ENCODE data around the gene SLC37A3.

The SLC37A3 gene

DNA sequence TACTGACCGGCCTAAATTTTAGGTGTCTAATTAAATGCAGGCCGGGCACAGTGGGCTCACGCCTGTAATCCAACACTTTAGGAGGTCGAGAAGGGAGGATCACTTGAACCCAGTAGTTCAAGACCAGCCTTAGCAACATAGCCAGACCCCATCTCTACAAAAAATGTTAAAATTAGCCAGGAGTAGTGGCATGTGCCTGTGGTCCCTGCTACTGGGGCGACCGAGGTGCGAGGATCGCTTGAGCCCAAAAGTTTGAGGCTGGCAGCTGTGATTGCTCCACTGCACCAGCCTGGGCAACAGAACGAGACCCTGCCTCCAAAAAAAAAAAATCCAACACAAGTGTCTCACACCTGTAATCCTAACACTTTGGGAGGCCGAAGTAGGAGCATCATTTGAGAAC lies 491 bp upstream of the SLC37A3 start:
- DNase-seq: no peak

DNA sequence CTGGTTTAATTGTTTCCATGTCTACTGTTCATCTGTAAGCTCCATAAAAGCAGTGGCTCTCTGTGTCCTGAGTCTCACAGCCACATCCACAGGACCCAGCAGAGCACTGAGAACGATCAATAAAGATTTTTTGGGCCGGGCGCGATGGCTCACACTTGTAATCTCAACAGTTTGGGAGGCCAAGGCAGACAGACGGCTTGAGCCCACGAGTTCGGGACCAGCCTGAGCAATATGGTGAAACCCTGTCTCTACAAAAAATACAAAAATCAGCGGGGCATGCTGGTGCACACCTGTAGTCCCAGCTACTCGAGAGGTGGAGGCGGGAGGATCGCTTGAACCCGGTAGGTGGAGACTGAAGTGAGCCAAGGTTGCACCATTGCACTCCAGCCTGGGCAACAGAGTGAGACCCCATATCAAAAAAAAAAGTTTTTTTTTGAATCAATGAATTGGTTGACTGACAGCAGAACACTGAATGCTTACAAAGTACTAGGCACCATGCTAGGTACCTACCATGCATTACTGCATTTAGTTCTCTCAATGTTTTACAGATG lies 4.5 kb downstream of the SLC37A3 start:
- DNase-seq: no peak

DNA sequence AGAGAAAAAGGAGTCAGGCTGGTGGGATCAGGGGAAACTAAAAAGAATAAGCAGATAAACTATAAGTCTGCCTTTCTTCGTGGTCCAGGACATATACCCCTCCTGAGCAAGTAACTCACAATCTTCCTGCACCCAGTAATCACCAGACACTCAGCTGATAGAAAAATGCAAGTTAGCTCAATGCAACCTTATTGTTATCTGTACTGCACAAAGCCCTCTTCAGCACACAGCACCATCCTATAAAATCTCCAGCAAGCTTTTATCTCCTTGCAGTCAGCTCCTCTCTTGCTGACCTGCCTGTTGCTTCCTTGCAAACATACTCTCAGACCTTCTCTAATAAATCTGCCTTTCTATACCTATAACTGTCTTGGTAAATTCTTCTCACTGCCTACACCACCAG lies 6.7 kb downstream of the SLC37A3 start:
- no peak for DNase-seq

DNA sequence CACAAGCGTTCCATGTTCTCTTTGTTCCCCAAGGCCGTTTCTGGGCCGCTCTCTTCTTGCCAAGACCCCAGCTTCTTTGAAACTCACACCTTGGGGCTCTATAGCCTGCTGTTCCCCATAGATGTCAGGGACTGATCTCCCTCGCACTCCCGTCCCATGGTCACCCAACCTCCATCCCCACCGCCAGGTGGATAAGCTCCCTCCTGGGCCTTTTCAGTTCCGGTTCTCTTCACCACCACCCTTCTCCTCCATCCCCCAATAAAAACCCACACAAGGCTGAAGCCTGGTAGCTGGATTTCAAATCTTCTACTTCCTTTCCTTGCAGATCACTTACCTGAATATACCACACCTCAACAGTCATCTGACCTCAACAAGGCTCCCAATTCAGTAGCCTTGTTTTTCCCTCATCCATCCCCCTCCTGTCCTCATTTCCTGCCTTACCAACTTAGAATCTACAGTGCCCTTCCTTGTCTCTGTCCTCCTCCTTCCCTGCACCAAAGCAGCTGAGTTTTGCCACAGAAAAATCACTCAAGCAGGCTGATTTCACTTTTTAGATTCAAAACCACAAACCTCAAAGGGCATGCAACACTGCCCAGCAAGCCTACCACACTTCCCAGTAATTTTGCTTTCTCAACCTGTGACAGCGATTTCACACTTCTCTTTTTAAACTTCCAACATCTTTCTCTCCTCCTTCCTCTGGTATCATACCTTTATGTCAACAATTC lies 7.7 kb downstream of the SLC37A3 start:
- DNase-seq: no peak

DNA sequence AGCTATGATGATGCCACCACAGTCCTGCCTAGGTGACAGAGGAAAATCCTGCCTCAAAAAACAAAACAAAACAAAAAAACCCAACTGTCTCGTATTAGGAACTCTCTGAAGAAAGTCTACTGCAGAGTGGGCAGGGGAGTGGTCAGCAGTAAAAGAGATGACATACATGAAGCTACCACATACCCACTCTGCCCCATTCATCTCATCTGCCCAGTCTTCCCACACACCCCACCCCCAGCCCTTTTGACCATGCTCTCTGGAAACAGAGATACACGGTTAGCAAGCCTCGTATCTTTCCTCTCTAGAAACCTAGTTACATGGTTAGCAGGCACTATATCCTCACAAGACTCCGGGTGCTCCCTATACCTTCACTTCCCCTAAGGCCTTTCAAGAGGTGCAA lies 8.3 kb downstream of the SLC37A3 start:
- no peak for DNase-seq

DNA sequence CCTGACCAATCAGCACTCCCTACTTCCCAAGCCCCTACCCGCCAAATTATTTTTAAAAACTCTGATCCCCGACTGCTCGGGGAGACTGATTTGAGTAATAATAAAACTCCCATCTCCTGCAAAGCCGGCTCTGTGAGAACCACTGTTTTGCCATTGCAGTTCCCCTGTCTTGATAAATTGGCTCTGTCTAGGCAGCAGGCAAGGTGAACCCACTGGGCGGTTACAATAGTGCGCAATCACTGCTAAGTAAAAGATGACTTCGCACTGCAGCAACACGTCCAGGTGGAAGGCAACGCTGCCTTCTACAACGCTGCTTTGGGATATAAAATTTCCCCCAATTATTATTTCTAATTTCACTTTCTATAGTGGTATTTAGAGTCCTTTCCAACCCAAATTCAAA lies 8.9 kb downstream of the SLC37A3 start:
- DNase-seq: no peak

DNA sequence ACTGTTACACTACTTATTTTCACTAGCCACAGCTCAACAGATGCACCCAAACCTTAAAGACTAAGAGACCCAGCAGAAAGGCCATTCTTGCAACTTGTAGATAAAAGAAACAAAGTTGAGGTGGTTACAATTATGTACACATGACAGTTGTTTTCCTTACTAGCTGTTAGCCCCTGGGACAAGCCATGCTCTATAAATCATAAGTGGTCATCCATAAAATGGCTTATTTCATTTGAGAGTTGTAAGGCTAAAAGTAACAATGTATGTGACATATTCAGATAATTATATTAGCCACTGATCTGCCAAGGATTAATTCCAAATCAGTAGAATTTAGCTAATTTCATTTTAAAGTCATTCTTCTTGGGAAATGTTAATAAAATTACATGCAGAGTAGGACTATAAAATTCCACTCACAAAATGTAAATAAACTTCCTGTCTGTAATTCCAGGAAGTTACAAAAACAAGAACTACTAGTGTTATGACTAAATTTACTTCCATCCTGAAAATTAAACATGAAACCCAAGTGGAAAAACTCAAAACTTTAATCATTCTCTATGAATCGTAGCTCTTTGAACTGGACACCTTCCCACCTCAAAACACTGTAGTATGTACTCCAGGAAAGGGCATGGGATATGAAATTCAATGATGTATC lies 13.3 kb downstream of the SLC37A3 start:
- DNase-seq: no peak

DNA sequence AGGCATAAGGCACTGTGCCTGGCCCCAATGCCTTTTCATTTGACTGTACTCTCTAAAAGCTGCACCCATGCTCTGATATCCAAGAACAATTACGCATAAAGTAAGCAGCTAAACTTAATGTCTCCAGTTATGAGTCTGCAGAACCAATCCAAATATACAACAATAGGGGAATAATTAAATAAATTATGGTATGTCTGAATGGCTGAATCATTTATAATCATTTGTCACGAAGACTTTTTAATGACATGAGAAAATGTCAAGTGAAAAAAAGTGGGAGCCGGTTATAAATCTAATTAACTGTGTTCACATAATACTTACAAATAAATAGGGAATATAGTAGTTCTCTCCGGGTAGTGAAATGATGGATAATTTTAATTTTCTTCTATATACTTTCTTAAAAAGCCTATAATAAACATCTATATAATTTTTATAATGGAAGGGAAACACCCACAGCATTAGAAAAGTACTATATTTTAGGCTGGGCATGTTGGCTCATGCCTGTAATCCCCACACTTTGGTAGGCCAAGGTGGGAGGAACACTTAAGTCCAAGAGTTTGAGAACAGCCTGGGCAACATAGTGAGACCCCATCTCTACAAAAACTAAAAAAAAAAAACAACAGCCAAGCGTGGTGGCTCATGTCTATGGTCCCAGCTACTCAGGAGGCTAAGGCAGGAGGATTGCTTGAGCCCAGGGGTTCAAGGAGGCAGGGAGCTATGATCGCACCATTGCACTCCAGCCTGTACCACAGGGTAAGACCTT lies 14.2 kb downstream of the SLC37A3 start:
- no peak for DNase-seq

DNA sequence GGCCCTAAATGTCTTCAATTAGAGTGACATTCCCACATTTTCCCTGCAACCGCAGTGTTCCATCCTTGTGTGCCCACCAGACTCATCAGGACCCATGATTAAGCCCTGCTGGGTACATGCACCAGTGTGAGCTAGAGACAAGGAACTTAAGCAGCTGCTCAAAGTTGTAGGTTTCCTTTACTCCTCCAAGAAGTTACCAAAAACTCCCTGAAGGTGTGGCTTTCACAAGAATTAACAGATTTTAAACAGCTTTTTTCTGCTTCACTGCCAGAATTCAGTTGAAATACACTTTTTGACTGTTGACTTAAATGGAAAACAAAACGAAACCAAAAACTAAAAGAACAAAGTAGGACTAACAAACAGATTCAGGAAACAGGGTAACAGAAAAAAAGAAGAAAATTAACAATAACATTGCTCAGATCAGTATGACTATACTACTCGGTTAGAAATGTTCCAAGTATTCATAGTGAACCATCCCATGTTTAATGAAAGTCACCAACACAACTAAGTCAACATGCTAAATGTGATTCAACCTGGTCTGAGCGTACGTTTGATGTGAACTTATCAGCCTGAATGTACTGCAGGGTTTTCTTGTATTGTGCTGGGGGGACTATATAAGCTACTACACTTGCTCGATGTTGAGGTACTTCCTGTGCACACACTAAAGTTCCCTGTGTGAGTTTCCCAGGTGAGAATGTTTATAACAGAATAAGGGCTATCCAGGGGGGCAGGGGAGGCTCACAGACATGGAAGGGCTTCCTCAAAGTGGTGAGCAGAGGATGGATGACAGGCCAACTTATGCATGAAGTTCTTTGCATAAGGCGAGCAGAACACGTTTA lies 22.2 kb downstream of the SLC37A3 start:
- no peak for DNase-seq

DNA sequence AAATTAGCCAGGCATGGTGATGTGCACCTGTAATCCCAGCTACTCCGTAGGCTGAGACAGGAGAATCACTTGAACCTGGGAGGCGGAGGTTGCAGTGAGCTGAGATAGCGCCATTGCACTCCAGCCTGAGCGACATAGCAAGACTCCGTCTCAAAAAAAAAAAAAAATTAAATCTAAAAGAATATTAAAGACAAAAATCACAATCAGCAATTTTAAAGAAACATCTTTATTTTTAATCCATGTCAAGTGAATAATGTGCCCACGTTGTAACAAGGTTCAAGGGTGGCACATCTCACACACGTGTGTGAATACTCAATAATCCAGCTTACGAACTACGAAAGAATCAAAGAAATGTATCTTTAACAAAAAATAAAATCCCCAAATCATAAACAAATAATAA lies 23.0 kb downstream of the SLC37A3 start:
- DNase-seq: no peak

DNA sequence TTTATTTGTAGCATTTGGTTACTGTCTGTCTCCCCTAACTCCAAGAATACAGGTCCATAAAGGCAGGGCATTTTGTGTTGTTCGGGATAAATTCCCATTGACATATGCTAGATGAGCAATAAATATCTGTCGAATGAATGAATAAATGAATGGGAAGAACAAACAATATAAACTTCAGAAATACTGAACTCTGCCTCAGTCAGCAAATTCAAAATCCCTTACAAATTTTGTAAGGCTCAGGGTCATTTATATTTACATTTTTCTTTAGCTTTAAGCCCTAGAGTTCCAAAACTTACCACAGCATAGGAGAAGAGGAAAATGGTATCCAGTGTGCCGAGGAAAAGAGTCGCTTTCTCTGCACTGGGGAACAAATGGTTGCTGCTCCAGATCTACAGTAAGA lies 29.0 kb downstream of the SLC37A3 start:
- no peak for DNase-seq

DNA sequence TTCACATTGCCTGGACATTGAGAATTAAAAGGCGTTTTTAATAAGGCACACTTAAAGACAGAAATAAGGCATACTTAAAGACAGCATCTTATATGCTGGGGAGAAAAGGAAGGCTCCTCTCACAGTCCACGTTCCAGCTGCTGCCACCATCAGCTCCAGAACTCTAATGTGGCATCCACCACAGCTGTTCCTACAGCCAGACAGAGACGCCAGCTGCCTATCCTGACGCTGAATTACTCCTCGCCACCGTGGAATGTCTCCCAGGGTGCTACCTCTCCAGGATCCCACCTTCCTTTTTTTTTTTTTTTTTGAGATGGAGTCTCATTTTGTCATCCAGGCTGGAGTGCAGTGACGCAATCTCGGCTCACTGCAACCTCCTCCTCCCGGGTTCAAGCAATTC lies 30.8 kb downstream of the SLC37A3 start:
- DNase-seq: no peak

DNA sequence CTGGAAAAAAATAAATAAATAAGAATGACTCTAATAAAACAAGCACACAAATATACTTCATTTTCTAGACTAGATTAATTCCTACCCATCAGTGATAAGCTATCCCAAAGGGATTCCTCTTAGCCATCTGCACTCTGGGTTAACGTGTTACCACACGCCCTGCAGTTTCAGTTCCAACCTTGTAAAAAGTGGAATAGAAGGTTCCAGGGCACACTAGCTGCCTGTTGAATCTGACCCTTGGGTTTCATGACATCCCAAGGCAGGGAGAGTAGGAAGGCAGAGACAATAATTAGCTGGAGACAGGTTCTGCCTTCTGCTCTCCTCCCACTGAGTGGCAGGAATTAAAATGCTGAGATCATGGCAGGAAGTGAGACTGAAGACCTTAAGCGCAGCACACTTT lies 33.5 kb downstream of the SLC37A3 start:
- no peak for DNase-seq

DNA sequence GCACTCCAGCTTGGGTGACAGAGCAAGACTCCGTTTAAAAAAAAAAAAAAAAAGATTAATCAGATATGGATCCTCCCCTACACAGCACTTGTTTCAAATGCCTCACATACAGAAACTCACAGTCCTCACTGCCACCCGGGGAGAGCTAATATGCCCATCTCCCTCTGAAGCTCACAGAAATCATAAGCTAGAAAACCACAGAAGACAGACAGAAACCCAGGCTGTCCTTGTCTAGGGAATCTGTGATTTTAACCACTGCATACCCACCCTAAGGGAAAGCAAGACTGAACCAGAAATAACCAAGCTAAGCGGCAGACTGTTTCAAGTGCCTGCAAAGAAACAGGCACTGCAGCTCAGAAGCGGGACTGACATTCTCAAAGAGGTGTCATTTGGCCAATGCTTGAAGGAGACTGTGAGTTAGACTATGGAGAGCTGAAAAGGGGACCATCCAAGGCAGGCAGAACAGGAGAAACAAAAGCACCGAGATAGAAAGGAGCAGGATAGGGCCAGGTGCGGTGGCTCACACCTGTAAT lies 37.6 kb downstream of the SLC37A3 start:
- DNase-seq: no peak

DNA sequence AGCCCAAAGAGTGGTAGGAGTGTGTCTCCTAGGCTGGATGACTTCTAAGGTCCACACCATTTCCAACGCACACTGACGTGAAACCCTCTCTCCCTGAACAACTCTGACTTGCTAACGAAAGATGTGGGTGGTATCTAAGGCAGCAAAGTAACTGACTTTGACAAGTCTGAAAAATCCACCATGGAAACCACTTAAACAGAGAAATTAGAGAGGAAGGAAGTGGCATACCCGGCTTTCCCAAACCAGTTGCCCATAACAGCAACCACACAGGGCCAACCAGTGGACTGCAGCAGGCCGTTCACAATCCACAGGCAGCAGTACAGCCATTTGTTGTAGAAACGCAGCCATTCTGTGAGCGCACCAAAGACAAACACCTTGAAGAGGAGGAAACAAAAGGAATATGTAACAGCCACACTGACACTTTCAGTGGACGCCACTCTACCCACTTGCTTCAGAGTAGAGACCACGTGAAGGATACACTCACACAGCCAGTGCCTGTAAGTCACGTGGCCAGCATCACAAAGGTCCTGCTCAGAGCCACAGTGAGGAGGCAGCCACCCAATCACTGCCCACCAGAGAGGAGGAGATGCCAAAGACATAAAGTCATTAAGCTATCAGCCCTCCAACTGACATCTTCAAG lies 39.8 kb downstream of the SLC37A3 start:
- peak; percentile 51 for DNase-seq

DNA sequence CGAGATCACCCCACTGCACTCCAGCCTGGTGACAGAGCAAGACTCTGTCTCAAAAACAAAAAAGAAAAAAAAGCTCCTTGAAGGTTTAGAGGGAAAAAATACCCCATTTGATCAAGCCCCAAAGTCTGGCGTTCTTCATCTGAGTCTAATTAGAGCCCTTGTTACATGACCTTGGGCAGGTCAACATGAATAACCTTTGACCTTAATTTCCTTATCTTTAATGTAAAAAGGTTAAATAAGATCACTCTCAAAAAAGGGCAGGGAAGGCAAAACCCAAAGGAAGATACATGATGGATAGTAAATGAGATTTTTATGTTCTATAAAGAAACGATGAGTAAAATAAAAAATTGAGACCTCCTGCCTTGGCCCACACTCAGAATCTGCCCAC lies 40.3 kb downstream of the SLC37A3 start:
- DNase-seq: no peak

DNA sequence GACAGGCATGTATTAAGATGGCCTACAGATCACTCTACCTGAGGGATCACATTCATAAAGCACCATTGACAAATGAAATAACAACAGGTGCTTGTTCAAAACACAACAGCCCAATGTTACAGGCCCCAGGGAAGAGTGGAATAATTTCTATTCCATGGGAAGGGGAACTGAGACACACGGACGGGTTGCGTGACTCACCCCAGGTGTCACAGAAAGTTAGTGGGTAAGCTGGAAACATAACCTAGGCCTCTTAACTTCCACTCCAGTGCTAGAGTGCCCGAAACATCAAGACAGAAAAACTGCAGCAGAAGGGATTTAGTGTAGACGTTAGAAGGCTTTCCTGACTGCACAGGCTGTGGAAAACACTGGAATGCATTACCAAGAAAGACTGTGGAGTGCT lies 48.3 kb downstream of the SLC37A3 start:
- DNase-seq: no peak

DNA sequence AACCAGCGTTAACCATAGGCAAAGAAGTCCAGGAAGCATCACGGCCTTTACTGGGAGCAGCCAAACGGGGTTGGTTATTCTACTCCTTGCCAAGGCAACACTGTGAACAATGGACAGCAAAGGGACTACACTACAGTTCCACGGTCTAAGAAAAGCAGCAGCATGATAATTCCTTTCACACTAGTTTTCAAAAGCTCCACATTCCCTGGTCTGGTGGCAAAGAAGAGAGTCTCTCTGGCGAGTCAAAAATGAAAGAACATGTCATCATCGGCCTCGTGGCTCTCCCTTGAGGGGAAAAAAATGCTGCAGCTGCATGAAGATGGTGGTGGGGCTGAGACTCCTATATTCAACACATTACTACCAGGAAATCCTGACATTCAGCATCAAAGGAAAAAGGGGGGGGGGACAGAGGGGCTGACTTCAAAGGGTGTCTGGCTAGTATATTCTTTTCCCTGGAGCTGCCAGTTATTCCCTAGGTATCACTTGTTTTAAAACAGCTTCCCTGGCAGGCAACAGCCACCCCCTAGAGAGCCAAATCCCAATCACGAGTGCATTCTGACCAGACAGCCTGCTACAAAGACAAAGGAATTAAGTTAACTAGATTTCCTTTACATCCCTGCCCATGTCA lies 49.1 kb downstream of the SLC37A3 start:
- DNase-seq: no peak

DNA sequence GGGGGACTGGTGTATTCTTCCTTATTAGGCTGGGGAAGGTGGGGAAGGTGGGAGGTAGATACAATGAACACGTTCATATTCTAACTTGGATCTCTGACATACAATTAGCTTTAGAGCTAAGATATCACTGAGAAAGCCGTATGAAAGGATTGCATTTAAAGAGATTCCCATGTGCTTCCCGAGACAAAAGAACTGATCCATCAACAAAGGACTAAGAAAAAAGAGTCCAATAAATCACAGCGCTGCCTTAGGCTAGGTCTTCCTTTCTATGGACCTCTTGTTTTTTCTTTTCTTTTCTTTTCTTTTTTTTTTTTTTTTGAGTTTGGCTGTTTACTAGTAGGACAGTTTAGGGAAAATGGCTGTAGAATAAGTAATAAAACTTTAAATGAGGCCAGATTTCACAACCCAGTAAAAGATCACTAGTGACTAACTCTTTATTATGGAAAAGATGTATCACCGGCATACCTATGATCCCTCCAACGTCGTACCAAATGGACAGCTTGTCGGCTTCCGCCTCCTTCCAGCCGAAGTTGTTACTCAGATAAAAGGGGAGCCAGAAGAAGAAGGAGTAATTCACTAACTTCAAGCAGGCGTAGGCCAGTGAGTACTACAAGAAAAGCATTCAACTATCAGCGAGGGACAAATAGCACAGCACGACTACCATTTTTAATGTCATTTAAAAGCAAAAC lies 50.0 kb downstream of the SLC37A3 start:
- no peak for DNase-seq

DNA sequence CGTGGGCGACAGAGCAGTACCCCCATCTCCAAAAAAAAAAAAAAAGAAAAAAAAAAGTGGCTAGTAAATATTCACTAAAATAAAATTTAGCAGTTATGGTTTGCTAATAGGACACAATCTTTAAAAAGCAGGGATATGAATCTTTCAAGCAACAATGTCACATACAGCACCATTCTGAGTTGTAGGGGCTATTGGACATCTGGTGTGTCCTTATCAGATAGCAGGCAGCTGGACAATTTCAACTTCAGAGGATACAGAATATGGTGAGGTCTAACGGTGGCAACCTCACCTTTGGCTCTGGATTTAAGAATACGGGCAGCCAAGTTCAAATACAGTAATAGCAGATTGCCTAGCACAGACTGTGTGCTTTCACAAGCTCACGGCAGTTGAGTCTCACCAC lies 51.1 kb downstream of the SLC37A3 start:
- DNase-seq: no peak

DNA sequence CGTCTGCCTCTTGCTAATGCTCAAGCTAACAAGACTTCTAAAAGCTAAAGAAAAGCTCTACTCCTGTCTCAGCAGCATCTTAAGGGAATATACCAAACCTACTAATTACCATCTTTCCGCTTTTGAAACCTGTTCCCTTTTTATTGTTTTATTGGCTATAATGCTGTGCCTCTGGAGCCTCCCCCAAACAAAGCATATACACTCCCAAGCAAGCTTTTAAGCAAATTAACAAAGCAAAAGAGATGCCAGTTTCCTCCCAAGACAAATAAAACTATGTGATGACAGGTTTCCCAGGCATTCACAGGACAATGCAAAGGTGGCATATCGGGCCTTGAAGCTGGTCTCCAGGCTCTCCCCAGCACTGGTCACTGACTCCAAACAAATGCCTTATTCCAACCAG lies 52.9 kb downstream of the SLC37A3 start:
- DNase-seq: no peak

All from NCI-H2029 treated with DMSO at 0.1 percent for 48 hours (cell line).